Suprapubic skin (tissue), 4 donors: ENCODE measurements around the gene EPOP.

Experiments
- CTCF ChIP-seq, 2 donors: fragments of 200-600 bp in 1 of 2; fragments of 450-650 bp in 1 of 2; sonication (generic) in 1 of 2; IDR thresholded peaks; one replicate each; pipeline ENCODE4 v1.5.1; 2016 to 2019; ENCODE audit warnings: antibody characterized with exemption in 2 of 2, mild to moderate bottlenecking in 1 of 2, moderate library complexity in 1 of 2
- EP300 ChIP-seq: sonication (generic); formaldehyde crosslinking; IDR thresholded peaks from one replicate; pipeline ENCODE4 v1.6.1; 2017; ENCODE audit warnings: antibody characterized with exemption
- POLR2AphosphoS5 ChIP-seq, 3 donors: sonication (generic); formaldehyde crosslinking; IDR thresholded peaks; one replicate each; pipeline ENCODE4 v1.6.1; 2017; ENCODE audit warnings: antibody characterized with exemption in 3 of 3

- TF ChIP-seq CTCF (IDR thresholded peaks at IDR 0.05) (no peak), EP300 (no peak), POLR2AphosphoS5 (IDR thresholded peaks at IDR 0.05) (no peak)
Observed at GRCh38 chr17:38703742-38704605, 29.2 kb upstream of the EPOP start.
